ENCODE results near the gene TMEM132A. TPM values are rescaled to one million over a fixed set of nuclear protein-coding genes. Genes with fewer than 3 reads are reported as not detected.

TMEM132A gene
- total and polyA plus RNA-seq, 10 donors: 5.6 to 15.6 (median 10.5) TPM

GRCh38 chr11:60982184-60982583 is 57.9 kb downstream of the TMEM132A start:
- peak overlapping the region in 4 of 8 donors; percentile 57 to 88 (median 76) for H3K27ac ChIP-seq
- no peaks in the 10 kb centered on the region for H3K27me3 ChIP-seq (replicated peaks in 1 of 7)
- H3K4me3 ChIP-seq: peak overlapping the region in 1 of 8 donors; percentile 27
- WGBS, 5 donors: 78 to 89% (median 86%) methylated on average over 8 of the region's 8 CpGs
- H3K9me3 ChIP-seq: no peaks in the 10 kb centered on the region
- intact Hi-C loops (cut with DNase I; ENCODE audit: low total_unique reads): no loop called here
- no peak for DNase-seq
- TF ChIP-seq POLR2A (IDR thresholded peaks at IDR 0.05) (no peak), POLR2AphosphoS5 (IDR thresholded peaks at IDR 0.05) (peak in 1 of 3 donors; percentile 42)
- H3K4me1 ChIP-seq: peaks cover 8 to 87% (median 42%) of the 10 kb centered on the region in 6 donors
- no peaks in the 10 kb centered on the region for H3K36me3 ChIP-seq

DNA sequence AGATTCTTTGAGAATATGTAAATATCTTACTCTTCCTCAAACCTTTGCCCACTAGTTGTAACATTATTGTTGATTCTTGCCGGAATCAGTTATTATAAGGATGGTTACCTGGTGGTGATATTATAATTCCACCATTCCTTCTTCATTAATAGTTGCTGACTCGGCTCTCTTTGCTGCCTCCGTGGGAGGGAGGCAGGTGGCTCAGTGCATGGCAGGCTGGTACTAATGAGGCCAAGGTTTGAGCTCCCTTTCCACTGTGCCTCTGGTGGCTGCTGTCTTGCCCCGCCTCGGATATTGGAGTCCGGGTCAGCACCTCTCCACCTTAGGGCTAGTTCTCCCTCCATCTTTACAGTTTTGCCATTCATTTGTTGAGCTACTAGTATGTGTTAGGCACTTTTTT is 59.9 kb downstream of the TMEM132A start:
- no peak for DNase-seq
- Histone ChIP-seq H3K27me3 (replicated peaks in 1 of 7) (no peaks in the 10 kb centered on the region), H3K4me1 (peaks cover 4 to 85% (median 32%) of the 10 kb centered on the region in 6 donors), H3K9me3 (no peaks in the 10 kb centered on the region), H3K36me3 (no peaks in the 10 kb centered on the region), H3K4me3 (no peak overlapping the region), H3K27ac (peak overlapping the region in 6 of 8 donors; percentile 19 to 88 (median 72))
- TF ChIP-seq POLR2AphosphoS5 (IDR thresholded peaks at IDR 0.05) (no peak), CTCF (IDR thresholded peaks at IDR 0.05 in 8 of 11, conservative IDR thresholded peaks at IDR 0.05 in 3 of 11) (no peak), POLR2A (IDR thresholded peaks at IDR 0.05) (no peak)
- 65 to 77% (median 69%) methylated on average over 6 of the region's 6 CpGs for WGBS, 5 donors
- intact Hi-C loops (cut with DNase I; ENCODE audit: low total_unique reads): no loop called here

- intact Hi-C loops (cut with DNase I; ENCODE audit: low total_unique reads): no loop called here
- Histone ChIP-seq H3K4me1 (peaks cover 8 to 85% (median 36%) of the 10 kb centered on the region in 6 donors), H3K27ac (peak overlapping the region in 6 of 8 donors; percentile 8 to 88 (median 72)), H3K4me3 (no peak overlapping the region), H3K36me3 (no peaks in the 10 kb centered on the region), H3K27me3 (replicated peaks in 1 of 7) (no peaks in the 10 kb centered on the region), H3K9me3 (no peaks in the 10 kb centered on the region)
- 66 to 85% (median 80%) methylated on average over 4 of the region's 4 CpGs for WGBS, 5 donors
- no peak for DNase-seq
- TF ChIP-seq CTCF (IDR thresholded peaks at IDR 0.05 in 8 of 11, conservative IDR thresholded peaks at IDR 0.05 in 3 of 11) (no peak), POLR2A (IDR thresholded peaks at IDR 0.05) (no peak)
These were observed 60.4 kb downstream of the TMEM132A start for GRCh38 chr11:60984636-60985035.

GRCh38 chr11:60985501-60985900 is 61.2 kb downstream of the TMEM132A start:
- H3K4me1 ChIP-seq: peaks cover 8 to 83% (median 38%) of the 10 kb centered on the region in 6 donors
- intact Hi-C loops (cut with DNase I; ENCODE audit: low total_unique reads): no loop called here

More at GRCh38 chr11:60985501-60985900, 61.2 kb downstream of the TMEM132A start:
- Histone ChIP-seq H3K9me3 (no peaks in the 10 kb centered on the region), H3K36me3 (no peaks in the 10 kb centered on the region), H3K4me3 (no peak overlapping the region), H3K27me3 (replicated peaks in 1 of 7) (no peaks in the 10 kb centered on the region), H3K27ac (peak overlapping the region in 7 of 8 donors; percentile 33 to 88 (median 70))
- no peak for TF ChIP-seq POLR2AphosphoS5 (IDR thresholded peaks at IDR 0.05)
- no peak for TF ChIP-seq POLR2A (IDR thresholded peaks at IDR 0.05)
- no peak for TF ChIP-seq CTCF (IDR thresholded peaks at IDR 0.05 in 8 of 11, conservative IDR thresholded peaks at IDR 0.05 in 3 of 11)
- DNase-seq: no peak
- WGBS, 5 donors: 80 to 91% (median 83%) methylated on average over 2 of the region's 2 CpGs

All from spleen (tissue), 11 donors.